Loucy (cell line): ENCODE results near the gene IL7R.

ENCODE experiments used
- H2AFZ ChIP-seq: fragments of 200-600 bp; sonication (generic); 2 replicates; pipeline ENCODE4 v1.6.0; 2016; ENCODE audit warnings: antibody characterized with exemption, mild to moderate bottlenecking, low read length, moderate library complexity
- H3F3A ChIP-seq: fragments of 200-600 bp; 2 replicates; pipeline ENCODE4 v1.6.0; 2016; ENCODE audit warnings: antibody characterized with exemption, low read depth, mild to moderate bottlenecking
- H3K27me3 ChIP-seq: fragments of 200-600 bp; sonication (generic); 2 replicates; pipeline ENCODE4 v1.6.1; 2014; ENCODE audit warnings: low read length, mild to moderate bottlenecking; ENCODE audit not compliant: insufficient read depth, poor library complexity, severe bottlenecking
- H3K36me3 ChIP-seq: fragments of 200-600 bp; sonication (generic); 2 replicates; pipeline ENCODE4 v1.6.1; 2016; ENCODE audit warnings: low read length; ENCODE audit not compliant: insufficient read depth
- H3K4me1 ChIP-seq: fragments of 200-600 bp; sonication (generic); 2 replicates; pipeline ENCODE4 v1.5.1; 2014; ENCODE audit warnings: low read length, mild to moderate bottlenecking; ENCODE audit not compliant: insufficient read depth, poor library complexity, severe bottlenecking
- H3K4me2 ChIP-seq: fragments of 200-600 bp; sonication (generic); 2 replicates; pipeline ENCODE4 v1.6.0; 2014; ENCODE audit warnings: antibody characterized with exemption, low read length, low read depth, mild to moderate bottlenecking; ENCODE audit not compliant: poor library complexity, severe bottlenecking
- H3K4me3 ChIP-seq: fragments of 200-600 bp; sonication (generic); 2 replicates; pipeline ENCODE4 v1.5.1; 2014; ENCODE audit warnings: low read length, mild to moderate bottlenecking, mixed read lengths; ENCODE audit not compliant: poor library complexity, severe bottlenecking
- H3K79me2 ChIP-seq: fragments of 200-600 bp; sonication (generic); 2 replicates; pipeline ENCODE4 v1.6.1; 2014; ENCODE audit warnings: low read length; ENCODE audit not compliant: insufficient read depth
- H3K9ac ChIP-seq: fragments of 200-600 bp; sonication (generic); 2 replicates; pipeline ENCODE4 v1.6.0; 2014; ENCODE audit warnings: mild to moderate bottlenecking, low read depth, low read length, moderate library complexity; ENCODE audit not compliant: poor library complexity, severe bottlenecking
- H3K9me2 ChIP-seq: fragments of 200-600 bp; sonication (generic); replicated peaks from 2 replicates; pipeline ENCODE4 v1.6.1; 2016; ENCODE audit warnings: low read depth, low read length, mixed read lengths
- H3K9me3 ChIP-seq: fragments of 200-600 bp; sonication (generic); 2 replicates; pipeline ENCODE4 v1.6.1; 2014; ENCODE audit warnings: mild to moderate bottlenecking, antibody characterized with exemption, low read length, low read depth; ENCODE audit not compliant: insufficient read depth
- H4K20me1 ChIP-seq: fragments of 200-600 bp; sonication (generic); 2 replicates; pipeline ENCODE4 v1.6.0; 2014; ENCODE audit warnings: antibody characterized with exemption, low read length, mild to moderate bottlenecking; ENCODE audit not compliant: insufficient read depth, poor library complexity, severe bottlenecking
- EZH2phosphoT487 ChIP-seq: fragments of 200-600 bp; IDR thresholded peaks from 2 replicates; pipeline ENCODE4 v1.6.1; 2018; ENCODE audit warnings: antibody characterized with exemption, mild to moderate bottlenecking, moderate library complexity, borderline replicate concordance
- TF ChIP-seq, protein P1 (sequence below): fragments of 200-600 bp; sonication (generic); conservative IDR thresholded peaks from 2 replicates; pipeline ENCODE4 v1.5.1; 2014; ENCODE audit warnings: mild to moderate bottlenecking, antibody characterized with exemption, low read length

Gene IL7R

DNA sequence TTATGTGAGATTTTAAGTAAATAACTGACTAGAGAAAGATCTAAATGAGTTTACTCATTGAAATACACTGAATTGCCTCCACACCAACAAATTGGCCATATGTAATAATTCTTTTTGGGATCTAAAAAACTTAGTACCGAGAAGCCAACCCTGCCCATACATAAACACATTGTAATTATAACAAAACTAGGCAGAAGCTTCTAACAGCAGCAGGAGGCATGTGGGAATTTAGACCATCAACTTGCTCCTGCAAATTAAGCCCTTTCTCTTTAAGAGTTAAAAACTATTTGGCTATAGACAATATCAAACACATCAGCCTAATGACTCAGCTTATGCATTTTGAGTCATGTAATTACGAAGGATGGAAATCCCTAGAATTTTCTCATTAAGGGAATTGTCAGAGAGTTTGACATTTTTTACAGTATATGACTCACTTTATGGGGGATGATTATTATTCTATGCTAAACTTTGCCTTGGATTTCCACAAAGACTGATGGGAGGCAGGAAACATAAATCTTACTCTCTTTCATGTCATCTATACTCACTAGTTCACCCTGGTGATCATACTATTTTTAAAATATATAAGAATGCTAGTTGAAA lies 1.0 kb downstream of the IL7R start:
- Histone ChIP-seq H4K20me1 (no peaks in the 10 kb centered on the region), H3K9me2 (no peaks in the 10 kb centered on the region), H2AFZ (no peak overlapping the region), H3K9me3 (no peaks in the 10 kb centered on the region), H3K4me3 (no peak overlapping the region), H3K27me3 (no peaks in the 10 kb centered on the region), H3K36me3 (no peaks in the 10 kb centered on the region), H3F3A (no peaks in the 10 kb centered on the region), H3K4me2 (peak overlapping the region; percentile 45), H3K9ac (no peak overlapping the region), H3K79me2 (no peaks in the 10 kb centered on the region), H3K4me1 (peaks cover 50% of the 10 kb centered on the region)
- TF ChIP-seq, protein P1, sequence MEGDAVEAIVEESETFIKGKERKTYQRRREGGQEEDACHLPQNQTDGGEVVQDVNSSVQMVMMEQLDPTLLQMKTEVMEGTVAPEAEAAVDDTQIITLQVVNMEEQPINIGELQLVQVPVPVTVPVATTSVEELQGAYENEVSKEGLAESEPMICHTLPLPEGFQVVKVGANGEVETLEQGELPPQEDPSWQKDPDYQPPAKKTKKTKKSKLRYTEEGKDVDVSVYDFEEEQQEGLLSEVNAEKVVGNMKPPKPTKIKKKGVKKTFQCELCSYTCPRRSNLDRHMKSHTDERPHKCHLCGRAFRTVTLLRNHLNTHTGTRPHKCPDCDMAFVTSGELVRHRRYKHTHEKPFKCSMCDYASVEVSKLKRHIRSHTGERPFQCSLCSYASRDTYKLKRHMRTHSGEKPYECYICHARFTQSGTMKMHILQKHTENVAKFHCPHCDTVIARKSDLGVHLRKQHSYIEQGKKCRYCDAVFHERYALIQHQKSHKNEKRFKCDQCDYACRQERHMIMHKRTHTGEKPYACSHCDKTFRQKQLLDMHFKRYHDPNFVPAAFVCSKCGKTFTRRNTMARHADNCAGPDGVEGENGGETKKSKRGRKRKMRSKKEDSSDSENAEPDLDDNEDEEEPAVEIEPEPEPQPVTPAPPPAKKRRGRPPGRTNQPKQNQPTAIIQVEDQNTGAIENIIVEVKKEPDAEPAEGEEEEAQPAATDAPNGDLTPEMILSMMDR: no peak
- no peak for TF ChIP-seq EZH2phosphoT487

DNA sequence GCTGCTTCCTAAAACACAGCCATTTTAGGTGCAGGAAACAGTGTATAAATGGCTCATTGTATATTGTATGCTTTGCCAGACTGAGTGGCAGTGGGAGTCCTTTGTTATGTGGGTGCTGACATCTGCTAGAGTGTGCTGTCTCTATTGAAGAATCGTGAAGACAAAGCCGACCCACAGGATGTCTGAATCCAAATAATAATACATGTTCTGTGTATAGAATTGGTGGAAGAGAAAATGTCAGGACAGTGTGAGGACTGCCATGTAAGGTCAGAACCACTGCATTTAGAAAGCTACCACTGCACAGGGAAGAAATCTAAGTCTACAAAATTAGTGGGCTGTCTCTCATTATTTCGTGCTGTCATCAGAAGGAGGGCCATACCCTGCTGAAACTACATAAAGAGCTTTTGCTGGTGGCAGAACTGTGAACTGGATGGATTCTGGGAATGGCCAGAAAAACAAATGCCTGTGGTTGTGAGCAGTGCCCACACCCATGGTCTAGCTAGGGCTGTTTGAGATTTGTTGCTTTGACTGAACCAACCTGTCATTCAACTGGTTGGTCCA lies 2.5 kb downstream of the IL7R start:
- no peaks in the 10 kb centered on the region for H3K79me2 ChIP-seq
- H3K9me2 ChIP-seq: no peaks in the 10 kb centered on the region
- TF ChIP-seq, protein P1: no peak
- TF ChIP-seq EZH2phosphoT487: no peak
- H4K20me1 ChIP-seq: no peaks in the 10 kb centered on the region
- H3K4me3 ChIP-seq: no peak overlapping the region
- no peak overlapping the region for H3K4me2 ChIP-seq
- no peaks in the 10 kb centered on the region for H3F3A ChIP-seq
- H3K9ac ChIP-seq: no peak overlapping the region
- H3K4me1 ChIP-seq: peaks cover 40% of the 10 kb centered on the region
- H3K9me3 ChIP-seq: no peaks in the 10 kb centered on the region
- H2AFZ ChIP-seq: peak overlapping the region; percentile 69
- H3K27me3 ChIP-seq: no peaks in the 10 kb centered on the region
- no peaks in the 10 kb centered on the region for H3K36me3 ChIP-seq

DNA sequence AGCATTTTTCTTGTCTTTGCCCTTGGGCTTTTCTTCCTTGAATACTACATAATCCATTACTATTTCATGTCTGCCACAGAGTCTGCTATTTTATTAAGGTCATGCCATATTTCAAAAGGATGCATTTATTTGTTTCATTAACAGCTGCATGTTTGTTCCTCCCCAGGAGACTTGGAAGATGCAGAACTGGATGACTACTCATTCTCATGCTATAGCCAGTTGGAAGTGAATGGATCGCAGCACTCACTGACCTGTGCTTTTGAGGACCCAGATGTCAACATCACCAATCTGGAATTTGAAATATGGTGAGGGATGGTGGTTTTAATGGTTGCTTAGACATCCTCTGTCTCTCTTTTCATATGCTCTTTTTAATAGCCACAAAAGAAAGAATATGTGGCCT lies 4.0 kb downstream of the IL7R start:
- Histone ChIP-seq H3K27me3 (no peaks in the 10 kb centered on the region), H3K9me2 (no peaks in the 10 kb centered on the region), H3K9me3 (peaks cover 2% of the 10 kb centered on the region; the same call in 1 of the 2 replicates), H3K36me3 (no peaks in the 10 kb centered on the region), H3K4me2 (no peak overlapping the region), H4K20me1 (no peaks in the 10 kb centered on the region), H3K79me2 (no peaks in the 10 kb centered on the region), H3F3A (no peaks in the 10 kb centered on the region), H3K4me1 (peaks cover 26% of the 10 kb centered on the region), H2AFZ (no peak overlapping the region), H3K4me3 (no peak overlapping the region), H3K9ac (no peak overlapping the region)
- TF ChIP-seq, protein P1: no peak
- no peak for TF ChIP-seq EZH2phosphoT487
